Kidney tubule cell (primary cell): ENCODE measurements around the gene CALM1.
A peak's percentile ranks its signal among the peaks of the same experiment; 100 is the strongest.
"Not testable (repeated sequence)": the region's sequence is repeated elsewhere in the genome, so short reads cannot be mapped to it uniquely, and the experiment has no call there.

Experiments used
- DNase-seq: peaks from one replicate; pipeline ENCODE4 v3.0.0-alpha.2; 2018; ENCODE audit warnings: low spot score

CALM1 gene

DNA sequence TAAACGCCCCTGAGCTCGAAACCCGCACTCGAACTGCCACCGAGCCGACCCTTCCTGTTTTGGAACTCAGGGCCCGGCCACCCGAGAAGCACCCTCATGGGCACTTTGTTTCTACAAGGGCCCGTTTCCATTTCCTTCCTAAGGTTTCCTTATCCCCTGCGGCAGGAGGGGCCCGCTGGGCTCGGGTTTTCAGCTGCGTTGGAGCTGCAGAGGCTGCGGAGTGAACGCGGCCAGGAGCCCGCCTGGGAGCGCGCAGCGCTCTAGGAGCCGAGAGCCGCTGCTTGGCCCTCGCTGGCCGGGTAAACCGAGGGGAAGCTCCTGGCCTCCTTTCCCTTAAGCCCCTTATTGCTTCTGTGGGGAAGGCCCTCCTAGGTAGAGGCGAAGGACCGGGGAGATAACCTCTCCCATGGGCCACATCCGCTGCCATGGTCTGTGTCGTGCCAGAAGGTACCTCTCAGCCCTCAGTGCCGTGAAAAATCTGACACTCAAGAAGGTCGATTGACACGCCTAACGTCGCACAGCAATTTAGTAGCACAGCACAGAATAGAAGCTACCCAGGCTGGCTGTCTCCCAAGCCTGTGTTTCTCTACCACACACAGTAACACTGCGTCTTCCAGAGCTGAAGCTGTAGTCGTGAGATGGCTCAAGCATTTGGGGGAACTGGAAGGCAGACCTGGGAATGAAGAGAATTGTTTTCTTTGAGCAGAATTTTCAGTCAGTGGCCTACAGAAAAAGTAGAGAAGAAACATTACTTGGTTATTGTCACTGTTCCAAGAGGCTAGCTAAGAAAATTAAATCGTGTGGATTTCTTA lies 12.9 kb upstream of the CALM1 start:
- DNase-seq = no peak

DNA sequence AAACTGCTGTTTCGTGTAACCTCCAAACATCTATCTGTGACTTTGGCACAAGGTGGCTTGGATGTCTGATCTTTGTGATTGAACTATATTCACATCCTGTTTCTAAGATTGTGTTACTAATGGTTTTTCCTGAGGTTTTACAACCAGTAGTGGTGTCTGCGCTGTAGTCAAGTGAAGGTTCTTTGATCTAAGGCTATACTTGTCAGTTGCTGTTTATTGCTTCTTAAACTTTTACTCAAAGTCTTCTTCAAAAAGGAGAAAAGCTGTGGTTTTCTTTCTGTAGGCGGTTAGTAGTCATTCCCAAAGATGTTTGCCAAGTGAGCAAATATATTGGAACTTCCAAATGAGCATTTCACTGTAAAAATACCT lies 12.3 kb upstream of the CALM1 start:
- no peak for DNase-seq

DNA sequence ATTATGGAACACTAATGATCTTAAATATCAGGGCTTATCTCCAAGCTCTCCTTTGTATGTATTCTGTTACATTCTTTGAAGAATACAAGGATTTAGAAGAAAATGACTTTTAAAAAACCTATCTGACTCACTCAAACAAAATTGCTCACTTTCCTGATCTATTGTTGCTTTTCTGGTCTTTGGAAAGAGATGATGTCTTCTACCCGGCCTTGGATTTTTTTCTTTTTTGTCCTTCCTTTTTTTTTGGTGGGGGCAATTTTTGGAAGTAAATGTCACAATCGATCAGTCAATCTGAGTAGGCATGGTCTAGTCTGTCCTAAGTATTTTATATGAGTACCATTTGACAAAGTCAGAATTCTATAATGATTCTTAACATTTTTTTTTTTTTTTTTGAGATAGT lies 10.5 kb upstream of the CALM1 start:
- DNase-seq = no peak

DNA sequence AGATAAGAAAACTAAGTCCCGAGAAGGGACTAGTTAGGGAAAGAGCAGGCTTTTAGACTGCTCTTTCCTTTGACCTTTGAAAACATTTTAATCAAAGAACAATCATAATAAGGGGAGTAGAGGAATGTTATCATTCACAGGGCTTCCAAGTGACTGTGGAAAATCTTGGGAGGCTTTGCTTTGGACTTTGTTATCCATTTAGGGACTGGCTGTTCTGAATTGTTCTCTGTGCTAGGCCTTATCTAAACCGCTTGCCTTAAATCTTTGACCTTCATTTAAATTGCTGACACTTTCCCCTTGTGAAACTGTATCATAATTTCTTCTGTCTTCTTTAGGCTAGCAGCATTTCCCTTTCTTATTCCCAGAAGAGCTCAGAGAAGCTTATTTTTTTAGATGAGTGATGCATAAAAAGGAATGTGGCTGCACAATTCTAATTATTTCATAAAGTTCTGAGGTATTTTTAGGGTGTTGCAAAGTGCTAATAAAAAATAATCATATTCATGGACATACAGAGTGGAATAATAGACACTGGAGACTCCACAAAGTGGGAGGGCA lies 9.5 kb upstream of the CALM1 start:
- DNase-seq = no peak

DNA sequence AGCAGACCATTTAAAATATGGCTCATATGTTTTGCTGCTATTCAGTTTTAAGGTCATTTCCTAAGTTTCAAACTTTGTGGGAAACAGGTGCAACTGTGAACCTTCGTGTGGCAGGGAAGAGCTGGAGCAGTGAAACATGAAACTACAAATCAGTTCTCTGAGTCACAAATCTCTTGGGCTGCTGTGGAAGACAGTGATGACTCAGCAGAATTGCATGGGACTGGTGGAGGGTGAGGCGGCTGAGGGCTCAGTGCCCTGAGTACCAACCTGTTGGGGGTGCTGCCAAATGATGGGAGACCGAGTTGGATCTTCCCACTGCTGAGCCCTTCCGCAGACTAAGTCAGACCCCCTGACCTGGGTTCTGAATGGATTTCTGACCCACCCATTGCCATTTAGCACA lies 8.4 kb upstream of the CALM1 start:
- DNase-seq = peak; percentile 87

DNA sequence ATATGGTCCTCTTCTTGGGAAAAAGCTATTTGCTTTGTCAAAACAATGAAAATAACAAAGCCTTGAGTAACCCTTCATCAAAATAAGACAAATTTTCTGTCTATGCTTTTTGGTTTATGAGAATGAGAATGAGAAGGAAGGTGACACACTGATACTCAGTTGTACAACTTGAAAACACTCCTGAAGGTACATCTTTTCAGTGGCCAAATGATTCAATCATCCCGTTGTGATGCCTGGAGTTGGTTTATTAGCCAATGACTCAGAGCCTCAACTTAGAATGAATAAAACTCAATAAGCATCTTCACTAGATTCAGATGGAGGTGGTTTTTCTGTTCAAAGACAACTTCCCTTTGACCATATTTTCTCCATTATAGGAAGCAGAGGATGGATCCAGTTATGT lies 7.8 kb upstream of the CALM1 start:
- DNase-seq = peak; percentile 36

DNA sequence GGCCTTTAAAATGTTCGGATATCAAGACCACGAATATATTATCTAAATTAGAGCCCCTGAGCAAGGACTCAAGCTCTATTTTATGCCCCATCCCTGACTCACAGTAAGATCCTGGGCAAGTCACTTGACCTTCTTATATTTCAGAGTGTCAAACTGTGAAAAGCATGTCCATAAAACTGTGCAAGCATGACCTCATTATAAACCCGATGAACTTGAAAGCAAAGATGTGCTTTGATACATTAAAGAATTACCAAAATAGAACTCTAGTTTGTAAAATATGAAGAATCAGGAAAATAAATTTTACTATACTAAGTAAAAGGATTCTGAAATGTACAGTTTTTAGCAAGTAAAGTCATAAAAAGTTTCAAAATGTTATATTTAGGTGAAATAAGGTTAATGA lies 2.9 kb upstream of the CALM1 start:
- no peak for DNase-seq

DNA sequence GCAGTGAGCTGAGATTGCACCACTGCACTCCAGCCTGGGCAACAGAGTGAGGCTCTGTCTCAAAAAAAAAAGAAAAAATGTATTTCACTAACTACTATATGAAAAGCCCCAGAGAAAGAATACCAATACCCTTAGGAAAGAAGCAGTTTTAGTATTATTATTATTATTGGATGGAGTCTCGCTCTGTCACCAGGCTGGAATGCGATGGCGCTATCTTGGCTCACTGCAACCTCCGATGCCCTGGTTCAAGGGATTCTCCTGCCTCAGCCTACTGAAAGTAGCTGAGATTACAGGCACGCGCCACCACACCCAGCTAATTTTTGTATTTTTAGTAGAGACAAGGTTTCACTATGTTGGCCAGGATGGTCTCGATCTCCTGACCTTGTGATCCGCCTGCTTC lies 2.0 kb upstream of the CALM1 start:
- DNase-seq = not testable (repeated sequence)

DNA sequence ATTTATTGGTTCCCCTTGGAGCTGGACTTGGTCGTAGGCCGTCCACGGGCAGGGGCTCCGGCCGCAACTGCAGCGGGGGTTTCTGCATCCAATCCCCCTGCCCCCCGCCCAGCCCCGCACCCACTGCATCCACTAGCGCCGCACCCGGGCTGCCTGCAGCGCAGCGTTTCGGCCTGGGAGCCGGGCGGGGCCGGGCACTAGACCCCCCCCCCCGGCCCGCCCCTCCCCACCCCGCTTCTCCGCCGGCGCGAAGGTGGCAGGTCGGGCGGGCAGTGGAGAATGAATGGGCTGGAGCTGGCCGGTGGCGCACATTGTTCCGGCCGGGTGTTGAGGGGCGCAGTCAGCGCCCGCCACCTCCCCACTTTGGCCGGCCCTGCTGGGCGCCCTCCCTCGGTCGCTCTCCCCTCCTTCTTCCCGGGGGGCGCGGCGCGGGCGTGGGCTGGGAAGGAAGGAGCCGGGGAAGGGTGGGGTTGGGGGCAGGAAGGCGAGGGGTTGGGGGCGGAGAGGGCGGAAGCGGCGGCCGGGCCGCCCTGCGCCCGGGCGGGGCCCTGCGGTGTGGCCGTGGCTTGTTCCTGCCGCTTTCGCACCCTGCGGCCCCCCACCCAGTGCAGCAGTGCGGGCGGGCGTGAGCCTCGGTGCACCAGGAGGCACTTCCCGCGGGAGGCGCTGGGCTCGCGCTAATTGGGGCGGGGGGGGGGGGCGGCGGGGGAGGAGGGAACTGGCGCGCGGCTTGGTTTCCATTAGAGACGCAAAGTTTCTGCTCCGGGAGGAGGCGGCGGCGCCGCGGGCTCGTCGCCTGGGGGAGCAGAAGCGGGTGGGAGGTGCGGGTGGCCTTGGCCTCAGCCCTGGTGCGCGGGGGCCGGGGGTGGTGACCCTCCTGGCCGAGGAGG lies 841 bp downstream of the CALM1 start:
- DNase-seq = peak; percentile 58

DNA sequence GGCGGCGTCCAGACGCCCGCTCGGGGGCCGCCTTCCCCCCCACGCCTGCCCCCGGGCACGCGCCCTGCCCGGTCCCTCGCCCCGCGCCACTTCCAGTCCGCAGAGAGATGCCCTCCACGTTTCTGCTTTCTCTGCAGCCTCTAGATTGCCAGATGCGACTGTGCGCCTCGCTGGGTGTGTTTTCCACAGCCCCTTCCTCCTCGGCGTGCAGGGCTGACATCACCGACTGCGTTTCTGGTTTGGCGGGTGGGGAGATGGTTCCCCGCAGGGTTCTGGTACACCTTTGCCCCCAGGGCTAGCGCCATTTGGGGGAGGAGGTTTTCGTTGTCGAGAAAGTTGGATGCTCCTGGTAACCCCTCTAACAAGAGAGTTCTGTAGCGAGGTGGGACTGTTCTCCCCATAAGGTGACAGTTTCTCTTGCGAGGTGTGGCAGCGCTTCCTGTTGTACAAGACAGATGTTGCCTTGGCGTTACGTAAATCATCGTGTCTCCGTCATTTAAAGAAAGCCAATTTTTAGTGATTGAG lies 1.5 kb downstream of the CALM1 start:
- peak; percentile 36 for DNase-seq

DNA sequence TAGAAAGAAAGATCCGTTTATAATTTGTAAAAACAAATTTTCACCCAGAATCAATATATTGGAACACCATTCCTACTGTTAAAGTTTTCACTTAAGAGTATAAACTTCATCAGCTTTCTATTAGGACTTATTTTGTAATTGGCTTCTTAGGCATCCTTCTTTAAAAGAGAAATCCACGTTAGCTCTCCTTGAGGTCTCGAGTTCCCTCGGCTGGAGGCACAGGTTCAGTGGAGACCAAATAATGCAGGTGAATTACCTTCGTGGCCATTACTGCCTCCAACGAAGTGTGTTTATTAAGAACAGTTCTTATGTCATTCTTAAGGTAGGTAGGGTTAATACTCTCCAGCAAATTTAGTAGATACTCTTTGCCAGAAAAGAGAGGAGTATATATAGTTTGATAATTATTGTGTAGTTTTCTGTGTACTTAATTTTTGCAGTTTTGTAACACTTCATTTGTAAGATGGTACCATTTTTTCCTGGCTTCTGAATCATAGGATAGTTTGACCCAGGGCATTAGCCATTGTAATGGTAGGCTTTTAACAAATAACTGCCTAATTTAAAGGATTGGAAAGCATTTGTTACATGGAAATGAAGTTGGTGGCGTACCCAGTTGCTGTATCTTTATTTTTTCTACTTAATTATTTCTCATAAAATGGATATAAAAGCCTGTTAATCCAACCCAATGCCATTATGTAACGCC lies 2.2 kb downstream of the CALM1 start:
- DNase-seq = no peak

DNA sequence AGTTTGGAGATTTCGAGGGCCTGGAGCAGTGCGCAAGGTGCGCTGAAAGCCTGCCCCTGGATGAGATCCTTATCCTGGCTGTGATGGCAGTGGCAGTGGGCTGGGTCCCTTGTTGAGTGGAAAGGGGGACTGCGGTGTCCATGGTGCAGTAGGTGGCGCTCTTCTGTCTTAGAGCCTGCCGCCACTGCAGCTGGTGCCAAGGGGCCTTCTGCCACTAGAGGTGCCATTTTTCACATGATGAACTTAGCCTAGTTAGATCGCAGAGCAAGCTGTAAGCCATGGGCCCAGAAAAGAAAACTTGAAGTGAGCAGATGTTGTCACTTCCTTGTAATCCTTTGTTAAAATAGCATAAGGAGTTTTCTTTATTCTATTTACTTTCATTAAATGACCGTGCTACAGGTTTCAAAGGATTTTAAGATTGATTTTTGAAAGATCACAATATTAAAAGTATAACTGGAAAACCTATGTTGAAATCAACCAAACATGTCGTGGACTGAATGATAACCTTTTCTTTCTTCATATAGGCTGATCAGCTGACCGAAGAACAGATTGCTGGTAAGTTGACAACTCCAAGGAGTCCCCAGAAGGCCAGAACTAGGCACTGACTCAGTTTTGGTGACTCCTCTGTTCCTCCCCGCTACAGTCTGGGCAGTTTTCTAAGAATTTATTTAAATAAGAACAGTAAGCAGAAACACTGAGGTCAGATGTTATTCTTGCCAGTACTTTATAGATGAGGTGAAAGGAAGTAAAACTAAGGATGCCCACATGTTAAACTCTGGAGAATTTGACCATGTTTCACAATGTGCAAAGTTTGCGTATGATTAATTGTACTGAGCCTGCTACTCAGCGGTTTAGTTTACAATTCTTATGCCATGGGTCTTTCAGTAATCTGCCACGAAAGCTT lies 3.0 kb downstream of the CALM1 start:
- DNase-seq = peak; percentile 92

DNA sequence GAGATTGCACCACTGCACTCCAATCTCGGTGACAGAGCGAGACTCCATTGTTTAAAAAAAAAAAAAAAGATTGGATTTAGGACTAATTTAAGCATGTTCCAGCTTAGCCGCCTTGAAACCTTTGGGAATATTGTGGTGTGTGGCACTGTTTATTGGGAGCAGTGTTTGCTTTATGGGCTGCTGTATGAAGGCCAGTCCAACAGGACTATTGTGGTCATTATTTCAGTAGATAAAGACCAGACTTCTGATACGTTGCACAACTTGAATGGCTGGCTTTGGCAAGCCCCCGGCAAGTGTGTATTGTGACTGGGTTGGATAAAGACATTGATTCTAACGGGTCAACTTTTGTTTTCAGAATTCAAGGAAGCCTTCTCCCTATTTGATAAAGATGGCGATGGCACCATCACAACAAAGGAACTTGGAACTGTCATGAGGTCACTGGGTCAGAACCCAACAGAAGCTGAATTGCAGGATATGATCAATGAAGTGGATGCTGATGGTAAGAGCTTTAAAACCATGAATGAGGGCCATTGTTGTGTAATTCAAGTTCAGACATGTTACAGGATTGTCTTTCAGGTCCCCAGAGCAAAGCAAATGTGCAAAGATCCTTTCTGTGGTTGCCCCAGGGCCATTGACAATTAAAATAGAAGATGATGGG lies 4.2 kb downstream of the CALM1 start:
- no peak for DNase-seq

DNA sequence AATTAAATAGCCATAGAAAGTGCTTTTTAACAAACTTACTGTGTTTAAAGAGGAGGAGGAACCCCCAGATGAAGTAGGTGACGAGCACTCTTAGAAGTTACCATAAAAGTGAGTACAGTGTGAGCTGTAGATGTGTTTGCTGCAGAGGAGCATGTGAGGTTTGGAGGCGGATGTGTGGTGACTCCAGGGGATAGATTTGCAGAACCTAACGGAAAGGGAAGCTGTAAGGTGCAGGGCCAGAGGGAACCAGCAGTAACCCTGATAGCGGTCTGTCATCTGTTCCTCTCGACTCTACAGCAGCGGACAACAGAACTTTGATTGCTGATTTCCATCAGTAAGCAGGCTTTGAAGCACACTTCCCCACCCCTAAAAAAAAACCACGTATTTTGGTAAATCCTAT lies 5.2 kb downstream of the CALM1 start:
- DNase-seq = no peak

DNA sequence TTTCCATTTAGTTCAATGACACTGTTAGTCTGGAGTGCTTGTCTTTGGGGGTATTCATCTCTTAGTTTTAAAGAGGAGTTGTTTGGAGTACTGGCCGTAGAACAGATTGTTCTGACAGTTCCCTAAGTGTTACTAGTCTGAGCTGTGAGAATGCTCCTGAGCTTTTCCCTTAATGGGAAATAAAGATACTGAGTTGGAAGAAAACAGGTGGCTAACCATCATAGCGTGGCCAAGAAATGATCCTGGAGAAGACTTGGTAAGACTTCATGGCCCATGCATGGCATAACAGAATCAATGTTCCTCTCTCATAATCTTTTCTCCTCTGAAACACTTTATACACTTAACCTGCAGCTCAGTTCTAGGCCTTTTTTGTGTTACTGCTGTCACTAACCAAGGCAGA lies 6.2 kb downstream of the CALM1 start:
- no peak for DNase-seq

DNA sequence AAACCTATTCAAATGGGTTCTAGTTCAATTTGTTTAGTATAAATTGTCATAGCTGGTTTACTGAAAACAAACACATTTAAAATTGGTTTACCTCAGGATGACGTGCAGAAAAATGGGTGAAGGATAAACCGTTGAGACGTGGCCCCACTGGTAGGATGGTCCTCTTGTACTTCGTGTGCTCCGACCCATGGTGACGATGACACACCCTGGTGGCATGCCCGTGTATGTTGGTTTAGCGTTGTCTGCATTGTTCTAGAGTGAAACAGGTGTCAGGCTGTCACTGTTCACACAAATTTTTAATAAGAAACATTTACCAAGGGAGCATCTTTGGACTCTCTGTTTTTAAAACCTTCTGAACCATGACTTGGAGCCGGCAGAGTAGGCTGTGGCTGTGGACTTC lies 8.3 kb downstream of the CALM1 start:
- DNase-seq = peak; percentile 90

DNA sequence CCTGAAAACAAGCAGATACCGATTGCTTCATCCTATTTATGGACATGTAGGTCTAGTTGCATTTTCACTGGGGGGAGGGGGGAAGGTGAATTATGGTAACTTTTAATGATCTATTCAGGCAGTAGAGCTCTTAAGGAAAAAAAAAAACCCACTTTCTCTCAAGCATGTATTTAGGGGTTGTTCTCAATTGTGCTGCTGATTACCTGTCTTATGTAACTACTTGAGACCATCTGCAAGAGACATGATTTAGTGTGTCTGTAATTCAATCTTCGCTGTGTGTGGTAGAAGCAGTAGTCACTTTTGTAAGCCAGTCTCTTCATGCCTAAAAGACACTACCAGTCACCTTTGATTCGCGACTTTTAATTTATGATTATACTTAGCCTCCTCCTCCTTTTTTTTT lies 8.9 kb downstream of the CALM1 start:
- DNase-seq = no peak

DNA sequence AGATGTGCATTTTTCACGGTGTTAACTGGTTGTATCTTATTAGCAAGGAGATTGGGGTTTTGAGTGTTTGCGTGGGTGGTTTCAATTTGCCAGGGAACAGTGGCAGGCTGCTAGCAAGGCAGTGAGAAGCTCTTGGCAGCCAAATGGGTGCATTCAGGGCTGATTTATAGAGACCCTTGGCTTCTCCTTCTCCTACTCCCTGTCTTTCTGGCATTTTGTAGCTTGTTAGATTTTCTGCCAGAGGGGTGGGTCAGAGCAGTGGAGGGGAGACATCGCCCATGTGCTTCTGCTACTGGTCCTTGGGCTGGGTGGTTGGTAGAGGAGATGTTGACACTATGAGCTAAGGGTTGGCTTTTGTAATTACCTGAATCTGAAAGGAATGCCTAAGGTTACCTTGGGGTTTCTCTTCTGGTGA lies 9.6 kb downstream of the CALM1 start:
- DNase-seq = no peak

DNA sequence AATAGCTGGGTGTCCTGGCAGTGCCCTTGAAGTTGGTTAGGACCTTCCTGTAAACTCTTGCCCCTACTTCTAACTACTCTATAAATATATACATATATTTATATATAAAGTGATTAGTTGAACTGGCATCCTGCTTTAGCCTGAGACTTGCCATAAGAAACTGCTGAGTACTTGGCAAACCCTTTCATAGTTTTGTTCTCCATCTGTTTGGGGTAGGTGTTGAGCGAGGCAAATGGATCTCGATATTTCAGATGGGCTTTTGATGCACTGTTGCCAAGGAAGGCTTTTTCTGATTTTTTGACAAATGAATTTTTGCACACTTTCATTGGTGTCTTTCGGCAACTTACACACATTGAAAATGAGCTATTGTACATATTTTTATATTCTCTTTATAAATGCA lies 10.4 kb downstream of the CALM1 start:
- DNase-seq = no peak

DNA sequence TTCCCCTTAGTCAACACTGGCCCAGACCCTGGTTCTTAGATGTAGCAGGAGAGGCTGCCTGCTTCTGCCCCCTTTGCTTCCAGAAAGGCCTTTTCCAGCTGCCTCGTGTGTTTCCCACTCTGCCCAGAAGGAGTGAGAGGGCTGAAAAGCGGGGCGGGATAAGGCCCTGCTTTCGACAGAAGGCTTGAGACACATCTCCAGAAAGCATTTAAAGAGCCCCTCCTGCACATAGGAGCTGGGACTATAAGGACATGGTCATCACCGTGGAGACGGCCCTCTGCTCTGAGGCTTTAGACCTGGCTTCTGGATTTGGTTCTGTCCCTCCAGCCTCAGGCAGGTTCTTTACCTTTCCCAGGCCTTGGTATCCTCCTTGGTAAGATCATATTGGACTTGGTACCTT lies 11.9 kb downstream of the CALM1 start:
- DNase-seq = no peak
